ENCODE results near the gene PRDM16. TPM values are rescaled to one million over a fixed set of nuclear protein-coding genes. Genes with fewer than 3 reads are reported as not detected.

The PRDM16 gene
- polyA plus RNA-seq, 3 donors = not detected

GRCh38 chr1:3257788-3258187 lies 188.8 kb downstream of the PRDM16 start:
- Mint-ChIP-seq H3K36me3 (no peaks in the 10 kb centered on the region), H3K4me1 (no peaks in the 10 kb centered on the region), H3K27ac (no peak overlapping the region), H3K9me3 (peaks cover 0 to 2% (median 0%) of the 10 kb centered on the region in 7 donors), H3K27me3 (ENCODE audit: low read depth in 3 of 3) (peaks cover 0 to 2% (median 0%) of the 10 kb centered on the region in 3 donors), H3K4me3 (no peak overlapping the region)
- Histone ChIP-seq H3K9me3 (replicated peaks in 1 of 2; ENCODE audit: control insufficient read depth in 1 of 2, insufficient read depth in 1 of 2, low read length in 2 of 2) (no peaks in the 10 kb centered on the region), H3K27ac (ENCODE audit: low read depth in 1 of 2, low read length in 2 of 2) (no peak overlapping the region), H3K4me2 (replicated peaks; ENCODE audit: extremely low read depth, low read length, poor library complexity, severe bottlenecking) (no peak overlapping the region), H2AFZ (ENCODE audit: insufficient read depth, low read depth, low read length, poor library complexity, severe bottlenecking) (no peak overlapping the region), H4K20me1 (ENCODE audit: insufficient read depth, low read length) (no peaks in the 10 kb centered on the region), H3K79me2 (ENCODE audit: insufficient read depth, low read length) (no peaks in the 10 kb centered on the region), H3K4me3 (replicated peaks in 1 of 3; ENCODE audit: low read depth in 2 of 3, low read length in 3 of 3) (no peak overlapping the region), H3K9ac (ENCODE audit: insufficient read depth, low read length, poor library complexity, severe bottlenecking) (no peak overlapping the region), H3K4me1 (ENCODE audit: control insufficient read depth in 1 of 2, insufficient read depth in 2 of 2, low read length in 2 of 2) (no peaks in the 10 kb centered on the region), H3K27me3 (ENCODE audit: control insufficient read depth in 2 of 2, insufficient read depth in 2 of 2, low read length in 2 of 2) (no peaks in the 10 kb centered on the region), H3K36me3 (replicated peaks in 1 of 2; ENCODE audit: control insufficient read depth in 1 of 2, insufficient read depth in 2 of 2, low read length in 2 of 2) (no peaks in the 10 kb centered on the region)
- no CpG with 5 or more reads among the region's 4 CpGs for WGBS (ENCODE audit: insufficient coverage)
- TF ChIP-seq, protein P1, sequence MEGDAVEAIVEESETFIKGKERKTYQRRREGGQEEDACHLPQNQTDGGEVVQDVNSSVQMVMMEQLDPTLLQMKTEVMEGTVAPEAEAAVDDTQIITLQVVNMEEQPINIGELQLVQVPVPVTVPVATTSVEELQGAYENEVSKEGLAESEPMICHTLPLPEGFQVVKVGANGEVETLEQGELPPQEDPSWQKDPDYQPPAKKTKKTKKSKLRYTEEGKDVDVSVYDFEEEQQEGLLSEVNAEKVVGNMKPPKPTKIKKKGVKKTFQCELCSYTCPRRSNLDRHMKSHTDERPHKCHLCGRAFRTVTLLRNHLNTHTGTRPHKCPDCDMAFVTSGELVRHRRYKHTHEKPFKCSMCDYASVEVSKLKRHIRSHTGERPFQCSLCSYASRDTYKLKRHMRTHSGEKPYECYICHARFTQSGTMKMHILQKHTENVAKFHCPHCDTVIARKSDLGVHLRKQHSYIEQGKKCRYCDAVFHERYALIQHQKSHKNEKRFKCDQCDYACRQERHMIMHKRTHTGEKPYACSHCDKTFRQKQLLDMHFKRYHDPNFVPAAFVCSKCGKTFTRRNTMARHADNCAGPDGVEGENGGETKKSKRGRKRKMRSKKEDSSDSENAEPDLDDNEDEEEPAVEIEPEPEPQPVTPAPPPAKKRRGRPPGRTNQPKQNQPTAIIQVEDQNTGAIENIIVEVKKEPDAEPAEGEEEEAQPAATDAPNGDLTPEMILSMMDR (IDR thresholded peaks at IDR 0.05) = no peak
- no peak for DNase-seq
- intact Hi-C loops (cut with micrococcal nuclease) = no loop called here

DNA sequence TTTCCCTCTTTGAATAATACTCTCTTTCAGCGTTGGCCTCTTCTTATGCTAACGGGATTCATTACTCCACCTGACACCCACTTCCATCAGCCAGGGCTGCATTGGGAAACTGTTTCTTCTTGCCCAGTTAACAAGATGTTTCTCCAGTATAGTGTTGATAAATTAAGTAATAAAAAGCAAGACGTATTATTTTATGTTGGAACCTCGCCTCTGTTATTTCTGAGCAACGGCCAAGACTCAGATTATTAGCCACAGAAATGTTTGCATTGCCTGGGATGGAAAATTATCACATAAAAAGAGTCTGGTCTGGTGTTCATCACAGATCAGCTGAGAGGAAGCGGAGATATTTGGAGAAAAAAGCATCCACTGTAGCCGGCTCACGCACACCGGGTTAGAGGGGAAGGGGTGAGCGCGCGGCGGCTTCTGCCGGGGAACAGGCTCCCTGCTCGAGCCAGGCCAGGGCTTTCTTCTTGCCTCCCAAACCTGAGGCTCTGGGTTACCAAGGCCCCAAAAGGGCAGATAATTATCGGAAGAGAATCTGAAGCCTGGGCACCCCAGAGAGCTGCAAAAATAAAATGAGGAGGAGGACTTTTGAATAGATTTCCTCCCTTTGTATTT lies 189.5 kb downstream of the PRDM16 start:
- no peaks in the 10 kb centered on the region for H3K36me3 ChIP-seq (replicated peaks in 1 of 2; ENCODE audit: control insufficient read depth in 1 of 2, insufficient read depth in 2 of 2, low read length in 2 of 2)
- Mint-ChIP-seq H3K4me1 (no peaks in the 10 kb centered on the region), H3K36me3 (no peaks in the 10 kb centered on the region), H3K9me3 (peaks cover 0 to 2% (median 0%) of the 10 kb centered on the region in 7 donors), H3K27ac (no peak overlapping the region), H3K4me3 (no peak overlapping the region), H3K27me3 (ENCODE audit: low read depth in 3 of 3) (peaks cover 0 to 3% (median 0%) of the 10 kb centered on the region in 3 donors)
- no peaks in the 10 kb centered on the region for H3K4me1 ChIP-seq (ENCODE audit: control insufficient read depth in 1 of 2, insufficient read depth in 2 of 2, low read length in 2 of 2)
- no peaks in the 10 kb centered on the region for H3K79me2 ChIP-seq (ENCODE audit: insufficient read depth, low read length)
- H3K9ac ChIP-seq (ENCODE audit: insufficient read depth, low read length, poor library complexity, severe bottlenecking) = no peak overlapping the region
- no peak for DNase-seq
- no peak overlapping the region for H3K4me2 ChIP-seq (replicated peaks; ENCODE audit: extremely low read depth, low read length, poor library complexity, severe bottlenecking)
- TF ChIP-seq, protein P1 (IDR thresholded peaks at IDR 0.05) = no peak
- no peaks in the 10 kb centered on the region for H3K9me3 ChIP-seq (replicated peaks in 1 of 2; ENCODE audit: control insufficient read depth in 1 of 2, insufficient read depth in 1 of 2, low read length in 2 of 2)
- H3K27ac ChIP-seq (ENCODE audit: low read depth in 1 of 2, low read length in 2 of 2) = no peak overlapping the region
- H4K20me1 ChIP-seq (ENCODE audit: insufficient read depth, low read length) = no peaks in the 10 kb centered on the region
- H3K4me3 ChIP-seq (replicated peaks in 1 of 3; ENCODE audit: low read depth in 2 of 3, low read length in 3 of 3) = no peak overlapping the region
- H2AFZ ChIP-seq (ENCODE audit: insufficient read depth, low read depth, low read length, poor library complexity, severe bottlenecking) = no peak overlapping the region
- WGBS (ENCODE audit: insufficient coverage) = 92% methylated on average over 10 of the region's 16 CpGs
- intact Hi-C loops (cut with micrococcal nuclease) = no loop called here
- no peaks in the 10 kb centered on the region for H3K27me3 ChIP-seq (ENCODE audit: control insufficient read depth in 2 of 2, insufficient read depth in 2 of 2, low read length in 2 of 2)

All from CD14-positive monocyte (primary cell).